Stomach smooth muscle (tissue), 2 donors: ENCODE results near the gene DNAJA3.
"Not testable (repeated sequence)": the region's sequence is repeated elsewhere in the genome, so short reads cannot be mapped to it uniquely, and the experiment has no call there.

Source experiments
- H3K27ac ChIP-seq: one replicate; pipeline ENCODE4 v1.7.0; 2013; ENCODE audit warnings: mild to moderate bottlenecking, low read length, inconsistent platforms
- H3K27me3 ChIP-seq, 2 donors: one replicate each; pipeline ENCODE4 v1.7.0; 2013; ENCODE audit warnings: low read length in 2 of 2; ENCODE audit not compliant: insufficient read depth in 2 of 2, control insufficient read depth in 1 of 2
- H3K36me3 ChIP-seq, 2 donors: one replicate each; pipeline ENCODE4 v1.7.0; 2013; ENCODE audit warnings: low read length in 2 of 2; ENCODE audit not compliant: control insufficient read depth in 2 of 2, insufficient read depth in 2 of 2
- H3K4me1 ChIP-seq: one replicate; pipeline ENCODE4 v1.7.0; 2013; ENCODE audit warnings: low read length; ENCODE audit not compliant: control insufficient read depth, insufficient read depth
- H3K4me3 ChIP-seq, 2 donors: one replicate each; pipeline ENCODE4 v1.7.0; 2013; ENCODE audit warnings: low read length in 2 of 2
- H3K9ac ChIP-seq, 2 donors: one replicate each; pipeline ENCODE4 v1.7.0; 2013; ENCODE audit warnings: low read length in 2 of 2, mild to moderate bottlenecking in 1 of 2
- H3K9me3 ChIP-seq, 2 donors: one replicate each; pipeline ENCODE4 v1.7.0; 2013; ENCODE audit warnings: low read length in 2 of 2; ENCODE audit not compliant: control insufficient read depth in 2 of 2
- donor health status: healthy.
- donor health status: Pancreatic carcinoma.

The DNAJA3 gene

DNA sequence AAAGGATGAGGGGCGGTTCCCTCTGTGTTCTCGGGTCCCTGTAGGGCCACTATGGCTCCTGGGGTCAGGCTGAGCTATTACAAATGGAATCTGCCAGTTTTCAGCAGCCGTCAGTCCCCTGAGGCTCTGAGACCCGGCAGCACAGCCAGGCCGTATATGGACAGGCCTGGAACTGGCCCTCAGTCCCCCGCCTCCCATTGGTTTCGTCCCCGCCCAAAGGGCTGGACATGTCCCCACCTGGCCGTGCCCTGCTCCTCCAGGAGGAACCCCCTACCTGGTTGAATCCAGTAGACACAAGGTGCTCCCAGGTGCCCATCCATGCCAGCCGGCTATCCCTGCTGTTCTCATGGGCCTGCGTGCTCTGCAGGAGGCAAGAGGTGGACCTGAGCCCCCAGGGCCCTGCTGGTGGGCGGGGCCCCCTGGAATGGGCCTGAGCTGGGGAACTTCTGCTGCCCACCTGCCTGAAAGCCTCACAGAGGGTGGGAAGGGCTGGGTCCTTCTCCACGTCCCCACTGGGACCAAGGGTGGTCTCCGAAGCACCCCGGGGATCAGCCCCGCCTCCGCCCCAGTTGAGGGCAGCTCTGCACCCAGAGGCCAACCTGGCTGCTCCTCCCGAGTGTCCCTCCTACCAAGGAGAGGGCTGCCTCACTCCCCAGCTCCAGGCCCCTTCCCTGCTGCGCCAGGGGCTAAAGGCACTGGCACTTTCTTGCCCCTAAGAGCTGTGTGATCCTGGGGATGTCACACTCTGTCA lies 37.2 kb upstream of the DNAJA3 start:
- no peaks in the 10 kb centered on the region for H3K9me3 ChIP-seq
- H3K27ac ChIP-seq = no peak overlapping the region
- no peak overlapping the region for H3K9ac ChIP-seq
- no peaks in the 10 kb centered on the region for H3K27me3 ChIP-seq
- peaks cover 0 to 8% of the 10 kb centered on the region in 2 donors for H3K36me3 ChIP-seq
- H3K4me3 ChIP-seq = no peak overlapping the region
- peaks cover 25% of the 10 kb centered on the region for H3K4me1 ChIP-seq

DNA sequence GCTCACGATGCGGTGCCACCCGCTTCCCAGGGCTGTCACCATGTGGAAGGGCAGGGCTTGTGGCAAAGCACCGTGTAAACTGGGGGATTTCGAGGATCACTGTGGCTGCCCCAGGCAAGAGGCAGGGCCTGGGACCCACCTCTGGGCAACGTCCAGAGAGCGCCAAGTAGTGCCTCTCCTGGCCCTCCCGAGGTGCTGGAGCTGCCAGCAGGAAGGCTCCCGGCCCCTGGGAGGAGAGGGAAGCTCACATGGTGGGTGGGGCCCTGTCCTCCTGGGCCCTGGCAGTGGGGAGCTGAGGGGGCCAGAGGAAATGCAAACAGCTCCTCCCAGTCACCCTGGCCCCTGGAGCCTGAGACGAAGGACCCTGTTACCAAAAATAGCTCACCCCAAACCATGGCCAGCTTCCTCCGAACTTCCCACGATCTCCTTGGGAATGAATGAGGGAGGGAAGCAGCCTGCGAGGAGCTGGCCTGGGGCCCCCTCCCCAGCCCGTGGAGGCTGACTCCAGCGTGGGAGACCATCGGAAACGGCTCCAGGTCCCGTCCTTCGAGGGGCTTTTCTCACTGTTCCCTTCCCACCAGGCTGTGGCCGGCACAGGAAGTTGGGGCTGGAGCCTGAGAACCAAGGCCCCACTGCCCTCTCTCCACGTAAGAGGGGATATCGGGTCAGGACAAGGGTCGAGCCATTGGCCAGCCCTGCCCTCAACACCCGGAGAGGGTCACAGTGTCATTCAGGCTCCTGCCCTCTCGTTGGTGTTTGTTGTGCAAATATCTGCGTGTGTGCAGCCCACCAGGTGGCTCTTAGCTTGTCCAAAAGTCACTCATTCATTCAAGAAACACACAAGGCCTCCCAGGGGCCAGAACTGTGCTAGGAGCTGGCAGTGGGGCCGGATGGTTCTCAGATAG lies 36.4 kb upstream of the DNAJA3 start:
- Histone ChIP-seq H3K36me3 (peaks cover 0 to 5% of the 10 kb centered on the region in 2 donors), H3K9me3 (no peaks in the 10 kb centered on the region), H3K9ac (no peak overlapping the region), H3K27me3 (no peaks in the 10 kb centered on the region), H3K4me3 (no peak overlapping the region), H3K27ac (no peak overlapping the region), H3K4me1 (peaks cover 26% of the 10 kb centered on the region)

DNA sequence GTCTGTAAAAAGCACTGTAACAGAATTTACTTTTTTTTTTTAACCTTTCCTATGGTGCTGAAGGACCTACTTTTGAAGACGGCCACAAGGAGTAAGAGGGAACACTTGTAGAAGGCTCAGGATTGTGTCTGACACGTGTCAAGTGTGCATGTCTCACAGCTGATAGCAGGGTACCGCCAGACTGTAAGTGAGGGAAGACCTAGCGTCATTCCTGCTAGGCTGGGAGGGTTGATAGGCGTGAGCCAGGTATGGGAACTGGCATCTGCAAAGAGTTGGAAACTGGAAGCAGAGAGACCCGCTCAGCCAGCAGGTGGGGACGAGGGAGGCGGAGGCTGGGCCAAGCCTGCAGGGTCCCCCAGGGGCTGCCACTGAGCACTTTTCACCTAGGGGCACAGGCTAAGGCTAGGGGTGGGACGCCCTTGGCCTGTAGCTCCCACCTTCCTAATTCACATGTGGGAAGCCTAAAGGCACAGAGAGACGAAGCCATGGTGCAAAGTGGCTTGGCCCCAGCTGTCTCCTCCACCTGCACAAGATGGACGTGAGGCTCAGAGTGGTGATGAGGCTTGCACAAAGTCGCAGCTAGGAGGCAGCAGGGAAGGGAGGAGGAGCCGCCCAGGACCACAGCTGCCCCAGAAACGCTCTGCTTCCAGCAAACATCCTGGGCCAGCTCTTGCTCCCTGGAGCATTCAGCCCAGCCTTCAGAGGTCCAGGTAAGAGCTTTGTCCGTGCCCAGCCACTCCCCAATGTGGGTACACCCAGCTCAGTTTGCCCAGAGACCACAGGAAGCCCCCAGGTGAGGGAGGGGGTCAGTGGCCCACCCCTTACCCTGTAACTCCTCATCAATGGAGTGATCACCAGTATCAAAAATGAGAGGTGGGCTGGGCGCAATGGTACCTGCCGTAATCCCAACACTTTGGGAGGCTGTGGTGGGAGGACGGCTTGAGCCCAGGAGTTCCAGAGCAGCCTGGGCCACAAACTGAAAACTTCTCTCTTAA lies 35.1 kb upstream of the DNAJA3 start:
- peaks cover 3 to 8% of the 10 kb centered on the region in 2 donors for H3K36me3 ChIP-seq
- H3K4me3 ChIP-seq = no peak overlapping the region
- H3K27ac ChIP-seq = no peak overlapping the region
- no peaks in the 10 kb centered on the region for H3K9me3 ChIP-seq
- no peak overlapping the region for H3K9ac ChIP-seq
- H3K27me3 ChIP-seq = no peaks in the 10 kb centered on the region
- H3K4me1 ChIP-seq = peaks cover 34% of the 10 kb centered on the region

DNA sequence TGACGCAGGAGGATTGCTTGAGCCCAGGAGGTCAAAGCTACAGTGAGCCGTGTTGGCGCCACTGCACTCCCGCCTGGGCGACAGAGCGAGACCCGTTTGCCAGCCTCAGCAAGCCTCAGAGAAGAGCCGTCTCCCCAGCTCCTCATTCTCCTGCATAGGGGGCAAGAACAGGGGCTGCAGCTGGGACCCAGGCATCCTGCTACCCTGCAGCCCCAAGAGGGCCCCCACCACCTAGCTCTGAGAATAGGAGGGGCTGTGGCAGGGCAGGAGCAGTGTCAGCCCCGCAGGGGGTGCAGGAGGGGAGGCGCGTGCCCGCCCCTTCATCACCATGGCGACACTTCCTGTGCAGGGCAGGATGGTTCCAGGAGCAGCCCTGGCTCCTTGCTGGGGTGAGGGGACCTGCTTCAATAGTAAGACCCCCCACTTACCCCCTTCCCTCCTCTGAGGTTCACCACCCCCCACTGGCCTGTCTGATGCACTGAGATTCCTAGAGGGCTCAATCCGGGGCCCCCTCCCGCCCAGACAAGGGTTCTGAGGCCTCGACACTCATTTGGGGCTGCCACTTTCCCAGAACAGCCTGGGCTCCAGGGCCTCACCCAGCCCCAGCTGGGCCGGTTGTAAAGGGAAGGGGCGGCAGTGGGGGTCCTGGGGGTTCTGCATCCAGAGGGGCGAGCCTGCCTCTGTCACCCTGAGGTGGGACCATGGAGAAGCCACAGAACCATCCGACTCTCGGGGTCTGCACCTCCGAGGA lies 33.9 kb upstream of the DNAJA3 start:
- Histone ChIP-seq H3K4me3 (no peak overlapping the region), H3K27ac (peak overlapping the region; percentile 46), H3K9me3 (no peaks in the 10 kb centered on the region), H3K36me3 (peaks cover 3 to 8% of the 10 kb centered on the region in 2 donors), H3K27me3 (no peaks in the 10 kb centered on the region), H3K4me1 (peaks cover 30% of the 10 kb centered on the region), H3K9ac (no peak overlapping the region)

DNA sequence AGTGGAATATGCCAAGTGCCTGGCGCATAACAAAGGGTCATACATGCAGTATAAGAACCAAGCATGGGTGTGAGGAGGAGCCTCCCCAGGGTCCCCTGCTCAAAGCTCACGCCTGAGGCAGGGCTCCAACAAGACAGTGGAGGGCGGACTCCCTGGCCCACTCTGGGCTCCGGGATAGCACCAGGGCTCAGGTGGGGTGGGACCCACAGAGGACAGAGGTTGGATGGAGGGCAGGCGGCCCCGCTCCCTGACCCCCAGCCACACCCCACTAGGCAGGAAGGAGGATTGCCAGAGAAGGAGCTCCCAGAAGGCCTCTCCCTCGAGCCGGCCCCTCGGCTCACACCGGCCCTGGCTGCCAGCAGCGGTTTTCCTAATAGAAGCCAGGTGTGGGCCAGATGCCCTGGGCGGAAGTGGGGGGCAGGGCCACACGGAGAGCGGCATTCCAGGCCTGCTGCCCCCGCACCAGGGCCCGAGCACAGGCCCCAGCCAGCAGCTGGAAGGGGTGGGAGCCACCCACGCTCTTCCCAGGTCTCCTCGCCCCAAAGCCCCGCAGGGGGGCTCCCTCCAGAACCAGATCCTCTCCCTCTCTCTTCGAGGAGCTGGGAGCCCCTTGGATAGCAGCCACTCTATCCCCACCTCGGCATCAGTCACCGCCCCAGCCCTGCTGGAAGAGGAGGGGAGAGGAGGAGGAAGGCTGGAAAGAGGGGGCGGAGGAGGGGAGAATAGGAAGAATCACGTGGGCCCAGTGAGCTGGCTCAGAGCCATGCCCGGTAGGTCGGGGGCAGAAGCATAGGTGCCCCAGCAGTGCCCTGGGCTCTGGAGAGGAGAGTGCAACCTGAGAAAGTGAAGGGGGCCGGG lies 33.1 kb upstream of the DNAJA3 start:
- Histone ChIP-seq H3K27ac (peak overlapping the region; percentile 46), H3K27me3 (no peaks in the 10 kb centered on the region), H3K36me3 (peaks cover 3 to 5% of the 10 kb centered on the region in 2 donors), H3K9ac (peak overlapping the region; percentile 21 to 57), H3K4me3 (peak overlapping the region in 1 of 2 donors; percentile 3), H3K4me1 (peaks cover 25% of the 10 kb centered on the region), H3K9me3 (no peaks in the 10 kb centered on the region)

DNA sequence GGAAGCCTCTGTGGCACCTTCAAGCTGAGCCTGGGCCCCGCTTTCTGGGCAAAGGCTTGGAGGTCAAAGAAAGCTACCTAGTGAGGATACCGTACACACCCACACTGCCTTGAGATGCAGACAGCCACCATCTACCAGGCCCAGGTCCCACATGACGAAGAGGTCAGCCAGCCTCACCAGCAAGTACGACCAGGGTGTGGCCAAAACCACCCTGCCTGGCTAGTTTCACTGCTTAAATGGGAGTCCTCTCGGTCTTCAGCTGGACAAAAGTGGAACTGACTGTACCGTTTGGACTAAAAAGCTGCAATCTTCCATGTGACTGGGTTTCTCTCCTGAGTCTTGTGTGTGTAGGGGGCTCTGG lies 32.4 kb upstream of the DNAJA3 start:
- H3K9ac ChIP-seq = no peak overlapping the region
- H3K27me3 ChIP-seq = no peaks in the 10 kb centered on the region
- H3K36me3 ChIP-seq = peaks cover 3% of the 10 kb centered on the region in 2 donors
- no peaks in the 10 kb centered on the region for H3K9me3 ChIP-seq
- peak overlapping the region in 1 of 2 donors; percentile 3 for H3K4me3 ChIP-seq
- H3K27ac ChIP-seq = peak overlapping the region; percentile 46
- H3K4me1 ChIP-seq = peaks cover 25% of the 10 kb centered on the region

DNA sequence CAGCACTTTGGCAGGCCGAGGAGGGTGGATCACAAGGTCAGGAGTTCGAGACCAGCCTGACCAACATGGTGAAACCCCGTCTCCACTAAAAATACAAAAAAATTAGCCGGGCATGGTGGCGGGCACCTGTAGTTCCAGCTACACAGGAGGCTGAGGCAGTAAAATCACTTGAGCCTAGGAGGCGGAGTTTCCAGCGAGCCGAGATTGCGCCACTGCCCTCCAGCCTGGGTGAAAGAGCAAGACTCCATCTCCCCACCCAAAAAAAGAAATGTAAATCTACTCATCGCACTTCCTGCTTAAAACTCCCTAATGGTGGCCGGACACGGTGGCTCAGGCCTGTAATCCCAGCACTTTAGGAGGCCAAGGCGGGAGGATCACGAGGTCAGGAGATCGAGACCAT lies 31.8 kb upstream of the DNAJA3 start:
- peak overlapping the region; percentile 46 for H3K27ac ChIP-seq

DNA sequence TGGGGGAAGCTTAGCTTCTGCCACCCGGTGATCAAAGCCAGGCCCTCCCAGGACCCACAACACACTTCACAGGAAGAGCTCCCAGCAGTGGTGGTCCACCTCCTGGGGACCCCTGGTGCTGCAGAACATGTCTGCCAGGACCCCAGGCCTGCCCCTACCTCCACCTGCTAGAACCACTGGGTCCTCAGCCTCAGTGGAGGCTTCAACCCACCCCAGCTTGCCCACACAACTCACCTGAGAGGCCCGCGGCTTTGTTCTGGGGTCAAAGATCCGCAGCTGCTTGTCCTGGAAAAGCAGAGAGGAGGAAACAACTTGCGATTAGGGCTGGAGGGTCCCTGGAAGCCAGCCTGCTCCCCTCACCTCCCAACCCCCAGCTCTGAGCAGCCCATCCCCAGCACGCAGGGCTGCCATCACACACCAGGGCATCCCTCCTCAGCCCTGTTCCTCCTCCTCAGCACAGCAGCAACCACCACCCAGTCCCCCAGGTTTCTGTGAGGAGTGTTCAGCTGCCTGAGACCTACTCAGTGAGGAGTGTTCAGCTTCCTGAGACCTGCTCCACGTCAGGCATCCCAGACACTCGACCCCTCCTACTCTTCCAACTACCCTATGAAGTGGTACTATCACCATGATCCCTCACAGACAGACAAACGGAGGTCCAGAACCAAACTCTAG lies 30.5 kb upstream of the DNAJA3 start:
- Histone ChIP-seq H3K4me3 (no peak overlapping the region), H3K9ac (no peak overlapping the region), H3K27me3 (no peaks in the 10 kb centered on the region), H3K4me1 (peaks cover 22% of the 10 kb centered on the region), H3K27ac (no peak overlapping the region), H3K36me3 (peaks cover 3% of the 10 kb centered on the region in 2 donors), H3K9me3 (no peaks in the 10 kb centered on the region)

More for the DNA sequence above, 31.8 kb upstream of the DNAJA3 start:
- not testable (repeated sequence) for H3K4me3 ChIP-seq, H3K27me3 ChIP-seq, H3K36me3 ChIP-seq, H3K9ac ChIP-seq, H3K9me3 ChIP-seq
- H3K4me1 ChIP-seq = peaks cover 25% of the 10 kb centered on the region
